ENCODE results near the gene PDLIM1.
A peak's percentile ranks its signal among the peaks of the same experiment; 100 is the strongest.
"Not testable (repeated sequence)": the region's sequence is repeated elsewhere in the genome, so short reads cannot be mapped to it uniquely, and the experiment has no call there.

Gene PDLIM1

GRCh38 chr10:95246582-95247051 lies 44.2 kb downstream of the PDLIM1 start:
- Histone ChIP-seq H3K4me1 (ENCODE audit: insufficient read depth, insufficient read length) (peaks cover 3% of the 10 kb centered on the region), H3K9me3 (ENCODE audit: insufficient read depth, low read length) (no peaks in the 10 kb centered on the region), H3K36me3 (ENCODE audit: insufficient read depth, insufficient read length, low read length) (peaks cover 84% of the 10 kb centered on the region), H3K9ac (ENCODE audit: insufficient read length, low read depth) (no peak overlapping the region), H3K4me3 (ENCODE audit: insufficient read length, low read depth) (no peak overlapping the region), H3K27me3 (ENCODE audit: insufficient read depth, insufficient read length) (no peaks in the 10 kb centered on the region)
- peak; percentile 72 for DNase-seq (ENCODE audit: low read depth, low spot score)
- TF ChIP-seq YY1 (IDR thresholded peaks at IDR 0.05; ENCODE audit: insufficient read depth, insufficient read length) (no peak), SUZ12 (IDR thresholded peaks at IDR 0.05; ENCODE audit: extremely low read depth, insufficient read depth, insufficient read length) (no peak), ZNF274 (IDR thresholded peaks at IDR 0.05; ENCODE audit: low read depth, low read length) (no peak)

- no peak for TF ChIP-seq YY1 (IDR thresholded peaks at IDR 0.05; ENCODE audit: insufficient read depth, insufficient read length)
- TF ChIP-seq ZNF274 (IDR thresholded peaks at IDR 0.05; ENCODE audit: low read depth, low read length) = no peak
Observed at GRCh38 chr10:95245425-95246055, 45.3 kb downstream of the PDLIM1 start.

GRCh38 chr10:95244152-95244551 lies 46.7 kb downstream of the PDLIM1 start:
- no peaks in the 10 kb centered on the region for H3K27me3 ChIP-seq (ENCODE audit: insufficient read depth, insufficient read length)
- no peak for DNase-seq (ENCODE audit: low read depth, low spot score)
- no peak for TF ChIP-seq ZNF274 (IDR thresholded peaks at IDR 0.05; ENCODE audit: low read depth, low read length)
- no peak for TF ChIP-seq SUZ12 (IDR thresholded peaks at IDR 0.05; ENCODE audit: extremely low read depth, insufficient read depth, insufficient read length)
- TF ChIP-seq YY1 (IDR thresholded peaks at IDR 0.05; ENCODE audit: insufficient read depth, insufficient read length) = no peak
- H3K4me1 ChIP-seq (ENCODE audit: insufficient read depth, insufficient read length) = peaks cover 3% of the 10 kb centered on the region
- H3K9me3 ChIP-seq (ENCODE audit: insufficient read depth, low read length) = no peaks in the 10 kb centered on the region
- peaks cover 77% of the 10 kb centered on the region for H3K36me3 ChIP-seq (ENCODE audit: insufficient read depth, insufficient read length, low read length)
- H3K9ac ChIP-seq (ENCODE audit: insufficient read length, low read depth) = no peak overlapping the region
- H3K4me3 ChIP-seq (ENCODE audit: insufficient read length, low read depth) = no peak overlapping the region

More at GRCh38 chr10:95245425-95246055, 45.3 kb downstream of the PDLIM1 start:
- Histone ChIP-seq H3K4me1 (ENCODE audit: insufficient read depth, insufficient read length) (peaks cover 3% of the 10 kb centered on the region), H3K4me3 (ENCODE audit: insufficient read length, low read depth) (no peak overlapping the region), H3K9me3 (ENCODE audit: insufficient read depth, low read length) (no peaks in the 10 kb centered on the region), H3K36me3 (ENCODE audit: insufficient read depth, insufficient read length, low read length) (peaks cover 85% of the 10 kb centered on the region), H3K9ac (ENCODE audit: insufficient read length, low read depth) (no peak overlapping the region), H3K27me3 (ENCODE audit: insufficient read depth, insufficient read length) (no peaks in the 10 kb centered on the region)
- DNase-seq (ENCODE audit: low read depth, low spot score) = no peak

GRCh38 chr10:95243318-95243617 lies 47.5 kb downstream of the PDLIM1 start:
- H3K4me3 ChIP-seq (ENCODE audit: insufficient read length, low read depth) = no peak overlapping the region
- no peaks in the 10 kb centered on the region for H3K27me3 ChIP-seq (ENCODE audit: insufficient read depth, insufficient read length)
- no peak for TF ChIP-seq YY1 (IDR thresholded peaks at IDR 0.05; ENCODE audit: insufficient read depth, insufficient read length)
- no peak for TF ChIP-seq SUZ12 (IDR thresholded peaks at IDR 0.05; ENCODE audit: extremely low read depth, insufficient read depth, insufficient read length)
- TF ChIP-seq ZNF274 (IDR thresholded peaks at IDR 0.05; ENCODE audit: low read depth, low read length) = no peak
- H3K4me1 ChIP-seq (ENCODE audit: insufficient read depth, insufficient read length) = no peaks in the 10 kb centered on the region
- no peak for DNase-seq (ENCODE audit: low read depth, low spot score)
- H3K36me3 ChIP-seq (ENCODE audit: insufficient read depth, insufficient read length, low read length) = peaks cover 72% of the 10 kb centered on the region
- no peak overlapping the region for H3K9ac ChIP-seq (ENCODE audit: insufficient read length, low read depth)
- H3K9me3 ChIP-seq (ENCODE audit: insufficient read depth, low read length) = no peaks in the 10 kb centered on the region

- Histone ChIP-seq H3K36me3 (ENCODE audit: insufficient read depth, insufficient read length, low read length) (peaks cover 75% of the 10 kb centered on the region), H3K4me3 (ENCODE audit: insufficient read length, low read depth) (no peak overlapping the region), H3K4me1 (ENCODE audit: insufficient read depth, insufficient read length) (no peaks in the 10 kb centered on the region), H3K9me3 (ENCODE audit: insufficient read depth, low read length) (no peaks in the 10 kb centered on the region), H3K27me3 (ENCODE audit: insufficient read depth, insufficient read length) (no peaks in the 10 kb centered on the region), H3K9ac (ENCODE audit: insufficient read length, low read depth) (no peak overlapping the region)
- no peak for TF ChIP-seq SUZ12 (IDR thresholded peaks at IDR 0.05; ENCODE audit: extremely low read depth, insufficient read depth, insufficient read length)
- TF ChIP-seq ZNF274 (IDR thresholded peaks at IDR 0.05; ENCODE audit: low read depth, low read length) = no peak
- TF ChIP-seq YY1 (IDR thresholded peaks at IDR 0.05; ENCODE audit: insufficient read depth, insufficient read length) = no peak
- DNase-seq (ENCODE audit: low read depth, low spot score) = peak; percentile 36
Observed at GRCh38 chr10:95242581-95243317, 48.1 kb downstream of the PDLIM1 start.

GRCh38 chr10:95241533-95241932 lies 49.3 kb downstream of the PDLIM1 start:
- TF ChIP-seq SUZ12 (IDR thresholded peaks at IDR 0.05; ENCODE audit: extremely low read depth, insufficient read depth, insufficient read length) = no peak
- TF ChIP-seq YY1 (IDR thresholded peaks at IDR 0.05; ENCODE audit: insufficient read depth, insufficient read length) = no peak
- TF ChIP-seq ZNF274 (IDR thresholded peaks at IDR 0.05; ENCODE audit: low read depth, low read length) = no peak
- Histone ChIP-seq H3K4me3 (ENCODE audit: insufficient read length, low read depth) (no peak overlapping the region), H3K4me1 (ENCODE audit: insufficient read depth, insufficient read length) (no peaks in the 10 kb centered on the region), H3K9ac (ENCODE audit: insufficient read length, low read depth) (no peak overlapping the region), H3K9me3 (ENCODE audit: insufficient read depth, low read length) (no peaks in the 10 kb centered on the region), H3K27me3 (ENCODE audit: insufficient read depth, insufficient read length) (no peaks in the 10 kb centered on the region), H3K36me3 (ENCODE audit: insufficient read depth, insufficient read length, low read length) (peaks cover 79% of the 10 kb centered on the region)
- DNase-seq (ENCODE audit: low read depth, low spot score) = no peak

GRCh38 chr10:95240811-95241210 lies 50.0 kb downstream of the PDLIM1 start:
- no peak for TF ChIP-seq SUZ12 (IDR thresholded peaks at IDR 0.05; ENCODE audit: extremely low read depth, insufficient read depth, insufficient read length)
- TF ChIP-seq ZNF274 (IDR thresholded peaks at IDR 0.05; ENCODE audit: low read depth, low read length) = no peak
- TF ChIP-seq YY1 (IDR thresholded peaks at IDR 0.05; ENCODE audit: insufficient read depth, insufficient read length) = no peak
- DNase-seq (ENCODE audit: low read depth, low spot score) = no peak
- H3K4me3 ChIP-seq (ENCODE audit: insufficient read length, low read depth) = no peak overlapping the region
- H3K9me3 ChIP-seq (ENCODE audit: insufficient read depth, low read length) = no peaks in the 10 kb centered on the region
- no peaks in the 10 kb centered on the region for H3K27me3 ChIP-seq (ENCODE audit: insufficient read depth, insufficient read length)
- no peaks in the 10 kb centered on the region for H3K4me1 ChIP-seq (ENCODE audit: insufficient read depth, insufficient read length)
- peaks cover 79% of the 10 kb centered on the region for H3K36me3 ChIP-seq (ENCODE audit: insufficient read depth, insufficient read length, low read length)
- no peak overlapping the region for H3K9ac ChIP-seq (ENCODE audit: insufficient read length, low read depth)

GRCh38 chr10:95240096-95240495 lies 50.7 kb downstream of the PDLIM1 start:
- H3K9me3 ChIP-seq (ENCODE audit: insufficient read depth, low read length); H3K4me1 ChIP-seq (ENCODE audit: insufficient read depth, insufficient read length); H3K9ac ChIP-seq (ENCODE audit: insufficient read length, low read depth); H3K4me3 ChIP-seq (ENCODE audit: insufficient read length, low read depth); H3K27me3 ChIP-seq (ENCODE audit: insufficient read depth, insufficient read length); DNase-seq (ENCODE audit: low read depth, low spot score): not testable (repeated sequence)
- H3K36me3 ChIP-seq (ENCODE audit: insufficient read depth, insufficient read length, low read length) = peaks cover 74% of the 10 kb centered on the region

Data from NT2/D1 (cell line).